Measurements from ENCODE around the gene CNN3.
"Not testable (repeated sequence)": the region's sequence is repeated elsewhere in the genome, so short reads cannot be mapped to it uniquely, and the experiment has no call there.

Gene CNN3

GRCh38 chr1:94949681-94950661 lies 23.1 kb upstream of the CNN3 start:
- DNase-seq (ENCODE audit: low read depth) = no peak

GRCh38 chr1:94947437-94947836 lies 20.5 kb upstream of the CNN3 start:
- DNase-seq (ENCODE audit: low read depth) = no peak

GRCh38 chr1:94946886-94947285 lies 20.0 kb upstream of the CNN3 start:
- no peak for DNase-seq (ENCODE audit: low read depth)

- no peak for DNase-seq (ENCODE audit: low read depth)
Observed at GRCh38 chr1:94942171-94943128, 15.5 kb upstream of the CNN3 start.

GRCh38 chr1:94941480-94941879 lies 14.6 kb upstream of the CNN3 start:
- DNase-seq (ENCODE audit: low read depth) = not testable (repeated sequence)

GRCh38 chr1:94940738-94941137 lies 13.8 kb upstream of the CNN3 start:
- DNase-seq (ENCODE audit: low read depth) = no peak

GRCh38 chr1:94937820-94938219 lies 10.9 kb upstream of the CNN3 start:
- DNase-seq (ENCODE audit: low read depth) = no peak

GRCh38 chr1:94936861-94937620 lies 10.1 kb upstream of the CNN3 start:
- no peak for DNase-seq (ENCODE audit: low read depth)

- DNase-seq (ENCODE audit: low read depth) = no peak
Observed at GRCh38 chr1:94935476-94935875, 8.6 kb upstream of the CNN3 start.

GRCh38 chr1:94935034-94935433 lies 8.1 kb upstream of the CNN3 start:
- no peak for DNase-seq (ENCODE audit: low read depth)

- no peak for DNase-seq (ENCODE audit: low read depth)
Observed at GRCh38 chr1:94934551-94934950, 7.6 kb upstream of the CNN3 start.

GRCh38 chr1:94931254-94931841 lies 4.4 kb upstream of the CNN3 start:
- no peak for DNase-seq (ENCODE audit: low read depth)

GRCh38 chr1:94929351-94930217 lies 2.7 kb upstream of the CNN3 start:
- DNase-seq (ENCODE audit: low read depth) = no peak

- no peak for DNase-seq (ENCODE audit: low read depth)
Observed at GRCh38 chr1:94928293-94928939, 1.5 kb upstream of the CNN3 start.

- no peak for DNase-seq (ENCODE audit: low read depth)
Observed at GRCh38 chr1:94927405-94928175, 680 bp upstream of the CNN3 start.

GRCh38 chr1:94926126-94926914 lies 590 bp downstream of the CNN3 start:
- DNase-seq (ENCODE audit: low read depth) = no peak

GRCh38 chr1:94925561-94926125 lies 1.3 kb downstream of the CNN3 start:
- DNase-seq (ENCODE audit: low read depth) = no peak

GRCh38 chr1:94925004-94925403 lies 1.9 kb downstream of the CNN3 start:
- DNase-seq (ENCODE audit: low read depth) = no peak

All from activated T-cell treated with anti-CD3 and anti-CD28 coated beads for 1 hour (primary cell).